ENCODE data around the gene CGRRF1.
A peak's percentile ranks its signal among the peaks of the same experiment; 100 is the strongest.

The CGRRF1 gene

DNA sequence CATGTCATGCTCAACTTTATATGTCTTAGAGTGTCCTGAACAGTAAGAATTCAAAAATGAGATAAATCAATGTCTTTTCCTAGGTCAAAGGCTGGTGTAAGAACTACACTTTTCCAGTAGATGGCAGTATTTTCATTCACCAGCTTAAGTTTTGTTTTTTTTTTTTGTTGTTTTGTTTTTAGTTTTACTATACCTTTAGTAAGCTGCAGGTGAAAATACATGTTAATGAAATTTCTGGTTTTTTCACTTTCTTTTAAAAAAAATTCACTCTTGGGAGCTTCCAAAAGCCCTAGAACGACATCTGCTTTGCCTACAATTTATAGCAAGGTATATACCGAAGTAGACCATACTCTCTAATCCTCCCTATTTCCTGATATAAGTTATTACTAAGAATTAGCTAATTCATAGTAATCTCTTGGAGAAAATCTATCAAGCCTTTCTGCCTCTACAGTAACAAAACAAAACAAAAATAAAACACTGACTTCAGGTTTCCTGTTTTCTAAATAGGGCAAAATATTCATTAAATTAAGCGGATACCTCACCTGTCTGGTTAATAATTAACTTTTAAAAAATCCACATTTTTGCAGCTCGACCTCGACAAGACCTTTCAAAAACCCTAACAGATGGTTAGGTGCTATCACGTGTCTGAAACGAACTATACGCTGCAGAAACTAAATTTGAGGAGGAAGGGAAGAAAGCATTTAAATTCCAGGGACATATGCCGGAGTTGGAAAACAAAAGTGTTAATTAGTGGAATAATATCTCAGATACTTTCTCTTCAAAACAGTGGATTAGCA is 54.6 kb downstream of the CGRRF1 start:
- H3K79me2 ChIP-seq (ENCODE audit: insufficient read depth, low read length): no peaks in the 10 kb centered on the region
- TF ChIP-seq, protein P1, sequence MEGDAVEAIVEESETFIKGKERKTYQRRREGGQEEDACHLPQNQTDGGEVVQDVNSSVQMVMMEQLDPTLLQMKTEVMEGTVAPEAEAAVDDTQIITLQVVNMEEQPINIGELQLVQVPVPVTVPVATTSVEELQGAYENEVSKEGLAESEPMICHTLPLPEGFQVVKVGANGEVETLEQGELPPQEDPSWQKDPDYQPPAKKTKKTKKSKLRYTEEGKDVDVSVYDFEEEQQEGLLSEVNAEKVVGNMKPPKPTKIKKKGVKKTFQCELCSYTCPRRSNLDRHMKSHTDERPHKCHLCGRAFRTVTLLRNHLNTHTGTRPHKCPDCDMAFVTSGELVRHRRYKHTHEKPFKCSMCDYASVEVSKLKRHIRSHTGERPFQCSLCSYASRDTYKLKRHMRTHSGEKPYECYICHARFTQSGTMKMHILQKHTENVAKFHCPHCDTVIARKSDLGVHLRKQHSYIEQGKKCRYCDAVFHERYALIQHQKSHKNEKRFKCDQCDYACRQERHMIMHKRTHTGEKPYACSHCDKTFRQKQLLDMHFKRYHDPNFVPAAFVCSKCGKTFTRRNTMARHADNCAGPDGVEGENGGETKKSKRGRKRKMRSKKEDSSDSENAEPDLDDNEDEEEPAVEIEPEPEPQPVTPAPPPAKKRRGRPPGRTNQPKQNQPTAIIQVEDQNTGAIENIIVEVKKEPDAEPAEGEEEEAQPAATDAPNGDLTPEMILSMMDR (IDR thresholded peaks at IDR 0.05; ENCODE audit: low read length): peak; percentile 91
- TF ChIP-seq EZH2 (IDR thresholded peaks at IDR 0.05; ENCODE audit: borderline replicate concordance, low read length): no peak
- no peak overlapping the region for H3K27ac ChIP-seq (ENCODE audit: low read depth, low read length, poor library complexity, severe bottlenecking)
- H3K9me2 ChIP-seq (ENCODE audit: low read depth, low read length): no peaks in the 10 kb centered on the region
- H4K20me1 ChIP-seq (ENCODE audit: insufficient read depth, low read length): no peaks in the 10 kb centered on the region
- no peaks in the 10 kb centered on the region for H3K36me3 ChIP-seq (ENCODE audit: insufficient read depth, low read length)
- no peaks in the 10 kb centered on the region for H3F3A ChIP-seq (ENCODE audit: insufficient read depth, low read length)
- H2AFZ ChIP-seq (ENCODE audit: low read length): no peak overlapping the region
- H3K9me3 ChIP-seq (ENCODE audit: low read length): no peaks in the 10 kb centered on the region
- peaks cover 32% of the 10 kb centered on the region for H3K4me1 ChIP-seq (ENCODE audit: insufficient read depth, low read length, severe bottlenecking)
- no peaks in the 10 kb centered on the region for H3K27me3 ChIP-seq (ENCODE audit: insufficient read depth, low read length)
- no peak overlapping the region for H3K9ac ChIP-seq (ENCODE audit: low read length)
- no peak overlapping the region for H3K4me3 ChIP-seq (ENCODE audit: low read depth, low read length, poor library complexity, severe bottlenecking)
- no peak overlapping the region for H3K4me2 ChIP-seq (ENCODE audit: low read length)

GRCh38 chr14:54564868-54565784 is 55.4 kb downstream of the CGRRF1 start:
- no peak overlapping the region for H3K27ac ChIP-seq (ENCODE audit: low read depth, low read length, poor library complexity, severe bottlenecking)
- no peaks in the 10 kb centered on the region for H4K20me1 ChIP-seq (ENCODE audit: insufficient read depth, low read length)
- H3K9me3 ChIP-seq (ENCODE audit: low read length): no peaks in the 10 kb centered on the region
- H3K9me2 ChIP-seq (ENCODE audit: low read depth, low read length): no peaks in the 10 kb centered on the region
- H3K4me1 ChIP-seq (ENCODE audit: insufficient read depth, low read length, severe bottlenecking): peaks cover 32% of the 10 kb centered on the region
- H3K27me3 ChIP-seq (ENCODE audit: insufficient read depth, low read length): no peaks in the 10 kb centered on the region
- no peaks in the 10 kb centered on the region for H3F3A ChIP-seq (ENCODE audit: insufficient read depth, low read length)
- peak overlapping the region; percentile 22; the same call in 1 of the 2 replicates for H3K9ac ChIP-seq (ENCODE audit: low read length)
- H3K4me2 ChIP-seq (ENCODE audit: low read length): peak overlapping the region; percentile 99
- H3K36me3 ChIP-seq (ENCODE audit: insufficient read depth, low read length): no peaks in the 10 kb centered on the region
- no peaks in the 10 kb centered on the region for H3K79me2 ChIP-seq (ENCODE audit: insufficient read depth, low read length)
- no peak for TF ChIP-seq EZH2 (IDR thresholded peaks at IDR 0.05; ENCODE audit: borderline replicate concordance, low read length)
- TF ChIP-seq, protein P1 (IDR thresholded peaks at IDR 0.05; ENCODE audit: low read length): 0 out of 2 replicates have a peak, but pooled peaks have one; percentile 12
- H2AFZ ChIP-seq (ENCODE audit: low read length): no peak overlapping the region
- H3K4me3 ChIP-seq (ENCODE audit: low read depth, low read length, poor library complexity, severe bottlenecking): peak overlapping the region; percentile 76

DNA sequence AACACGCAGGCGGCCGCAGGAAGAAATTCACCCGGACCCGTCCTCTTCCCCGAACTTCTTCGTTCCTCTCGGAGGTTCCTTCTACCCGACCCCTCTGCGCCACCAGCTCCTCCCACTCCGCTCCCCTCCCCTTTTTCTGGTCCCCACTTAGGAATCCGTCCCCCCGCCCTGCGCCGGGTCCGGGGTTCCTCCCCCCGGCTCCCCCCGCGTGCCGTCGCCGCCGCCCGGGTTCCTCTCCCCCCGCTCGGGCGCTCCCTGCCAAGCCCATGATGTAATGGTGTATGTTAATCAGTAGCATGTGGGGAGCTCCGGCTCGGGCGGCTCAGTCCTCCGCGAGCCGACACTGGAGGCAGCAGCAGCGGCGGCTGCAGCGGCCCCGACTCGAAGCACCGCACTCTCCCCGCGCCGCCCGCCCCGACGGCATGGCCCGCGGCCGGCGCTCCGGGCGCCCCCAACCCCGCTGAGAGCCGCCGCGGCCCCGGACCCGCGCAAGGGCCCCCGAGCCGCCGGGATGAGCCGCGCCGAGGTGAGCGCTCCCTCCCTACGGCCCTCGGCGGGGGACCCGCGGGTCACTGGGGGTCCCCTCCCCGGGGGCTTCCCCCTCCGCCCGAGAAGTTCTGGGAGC is 56.2 kb downstream of the CGRRF1 start:
- no peaks in the 10 kb centered on the region for H3K79me2 ChIP-seq (ENCODE audit: insufficient read depth, low read length)
- H3F3A ChIP-seq (ENCODE audit: insufficient read depth, low read length): no peaks in the 10 kb centered on the region
- H3K4me3 ChIP-seq (ENCODE audit: low read depth, low read length, poor library complexity, severe bottlenecking): peak overlapping the region; percentile 76
- no peaks in the 10 kb centered on the region for H3K27me3 ChIP-seq (ENCODE audit: insufficient read depth, low read length)
- H3K4me2 ChIP-seq (ENCODE audit: low read length): peak overlapping the region; percentile 99
- H4K20me1 ChIP-seq (ENCODE audit: insufficient read depth, low read length): no peaks in the 10 kb centered on the region
- H3K9me2 ChIP-seq (ENCODE audit: low read depth, low read length): no peaks in the 10 kb centered on the region
- no peak for TF ChIP-seq EZH2 (IDR thresholded peaks at IDR 0.05; ENCODE audit: borderline replicate concordance, low read length)
- TF ChIP-seq, protein P1 (IDR thresholded peaks at IDR 0.05; ENCODE audit: low read length): no peak
- peak overlapping the region; percentile 46; the same call in 1 of the 2 replicates for H3K9ac ChIP-seq (ENCODE audit: low read length)
- H3K27ac ChIP-seq (ENCODE audit: low read depth, low read length, poor library complexity, severe bottlenecking): no peak overlapping the region
- no peak overlapping the region for H2AFZ ChIP-seq (ENCODE audit: low read length)
- peaks cover 32% of the 10 kb centered on the region for H3K4me1 ChIP-seq (ENCODE audit: insufficient read depth, low read length, severe bottlenecking)
- no peaks in the 10 kb centered on the region for H3K36me3 ChIP-seq (ENCODE audit: insufficient read depth, low read length)
- no peaks in the 10 kb centered on the region for H3K9me3 ChIP-seq (ENCODE audit: low read length)

Data from OCI-LY1 (cell line).